K562 (cell line): ENCODE results near the gene DKC1. TPM values are rescaled to one million over a fixed set of nuclear protein-coding genes. Genes with fewer than 3 reads are reported as not detected.
A peak's percentile ranks its signal among the peaks of the same experiment; 100 is the strongest.

Experiments
- C11orf30 ChIP-seq: fragments of 450-650 bp; IDR thresholded peaks from 2 replicates; pipeline ENCODE4 v1.6.1; 2016; ENCODE audit warnings: low read depth, mild to moderate bottlenecking
- HMG20B ChIP-seq: fragments of 250-450 bp; sonication (Bioruptor Pico); IDR thresholded peaks from 2 replicates; pipeline ENCODE4 v1.5.0; 2021; ENCODE audit warnings: mild to moderate bottlenecking
- MAFG ChIP-seq: fragments of 450-650 bp; conservative IDR thresholded peaks from 2 replicates; pipeline ENCODE4 v1.6.1; 2016; ENCODE audit warnings: missing genetic modification characterization, missing compliant biosample characterization
- MLLT1 ChIP-seq, 2 experiments: fragments of 450-650 bp; IDR thresholded peaks; 2 replicates each; pipeline ENCODE4 v1.6.1; 2016
- PCBP2 ChIP-seq: fragments of 200-400 bp; formaldehyde crosslinking; IDR thresholded peaks from 2 replicates; pipeline ENCODE4 v1.6.1; 2018; ENCODE audit warnings: low read length, low read depth, mild to moderate bottlenecking, moderate library complexity; ENCODE audit not compliant: poor library complexity, severe bottlenecking
- PML ChIP-seq: IDR thresholded peaks from 2 replicates; pipeline ENCODE4 v1.6.1; 2012; ENCODE audit warnings: low read length, inconsistent platforms
- TRIM25 ChIP-seq: fragments of 450-650 bp; IDR thresholded peaks from 2 replicates; pipeline ENCODE4 v1.7.0; 2016; ENCODE audit warnings: borderline replicate concordance
- U2AF2 ChIP-seq: fragments of 200-400 bp; formaldehyde crosslinking; optimal IDR thresholded peaks from 2 replicates; pipeline ENCODE3; 2017; ENCODE audit warnings: low read depth, mild to moderate bottlenecking, low read length
- ZNF12 ChIP-seq: sonication (generic); formaldehyde crosslinking; IDR thresholded peaks from 2 replicates; pipeline ENCODE4 v1.4.0; 2020; ENCODE audit warnings: mild to moderate bottlenecking, missing genetic modification reagents
- ZNF146 ChIP-seq: IDR thresholded peaks from one replicate; pipeline ENCODE4 v1.6.1; 2018; ENCODE audit warnings: missing compliant biosample characterization; ENCODE audit not compliant: unreplicated experiment
- ZNF212 ChIP-seq: fragments of 450-650 bp; formaldehyde crosslinking; IDR thresholded peaks from 2 replicates; pipeline ENCODE4 v1.4.0; 2020; ENCODE audit warnings: mild to moderate bottlenecking
- ZNF316 ChIP-seq: fragments of 450-650 bp; IDR thresholded peaks from 2 replicates; pipeline ENCODE4 v1.6.1; 2016
- ZNF551 ChIP-seq: fragments of 250-450 bp; sonication (Bioruptor Pico); IDR thresholded peaks from 2 replicates; pipeline ENCODE4 v1.5.0; 2021; ENCODE audit warnings: mild to moderate bottlenecking, moderate library complexity
- polyA plus RNA-seq, 8 experiments: library from polyadenylated mRNA; depleted of rRNA in 4 of 8; stranded (reverse) in 5 of 8; unstranded in 3 of 8; fragments of >200 nt; fragmentation: Nextera tagmentation in 2 of 8; fragmentation: Illumina TruSeq in 1 of 8; extraction: Ambion mirVana in 2 of 8; extraction: Trizol in 1 of 8; gene quantifications; 2 replicates each; pipeline versions ENCODE4 v1.2.1 to v1.2.3, GENCODE V29; 2011 to 2014; ENCODE audit warnings: inconsistent platforms in 1 of 8, missing spikeins in 1 of 8
- total RNA-seq, 7 experiments: library from RNA; depleted of rRNA in 6 of 7; stranded (reverse); fragments of >200 nt in 6 of 7; fragmentation: Illumina TruSeq in 2 of 7; extraction: Trizol in 2 of 7; gene quantifications; 2 replicates each; pipeline versions ENCODE4 v1.2.1 to v1.2.3, GENCODE V29; 2011 to 2021; ENCODE audit warnings: low replicate concordance in 1 of 7
- TF ChIP-seq, protein P1 (sequence below): fragments of 450-650 bp; IDR thresholded peaks from 2 replicates; pipeline ENCODE4 v1.6.1; 2018; ENCODE audit not compliant: partially characterized antibody
- TF ChIP-seq, protein P2 (sequence below): fragments of 450-650 bp; IDR thresholded peaks from 2 replicates; pipeline ENCODE4 v1.6.1; 2016; ENCODE audit warnings: missing biosample characterization, missing genetic modification characterization
- TF ChIP-seq, protein P3 (sequence below): fragments of 250-450 bp; sonication (Bioruptor Pico); IDR thresholded peaks from 2 replicates; pipeline ENCODE4 v1.8.0; 2022; ENCODE audit warnings: inconsistent platforms, mild to moderate bottlenecking, moderate library complexity, borderline replicate concordance

The DKC1 gene
- total and polyA plus RNA-seq, 9 of the 15 experiments (the other 6 are each of a cell fraction or from before 2014, with no cell fraction given) = 205 to 313 (median 219) TPM

- TF ChIP-seq PML (no peak), ZNF212 (CRISPR knock-in tag) (no peak), MLLT1 (IDR thresholded peaks at IDR 0.05) (no peak), ZNF551 (no peak), ZNF12 (CRISPR knock-in tag) (peak; percentile 71; the same call in 1 of the 2 replicates), PCBP2 (no peak), HMG20B (CRISPR knock-in tag) (no peak), MAFG (tag) (peak; percentile 47; the same call in 1 of the 2 replicates), C11orf30 (peak; percentile 79), ZNF146 (CRISPR knock-in tag) (no peak), ZNF316 (peak; percentile 83), U2AF2 (no peak), TRIM25 (no peak)
- TF ChIP-seq, protein P1, sequence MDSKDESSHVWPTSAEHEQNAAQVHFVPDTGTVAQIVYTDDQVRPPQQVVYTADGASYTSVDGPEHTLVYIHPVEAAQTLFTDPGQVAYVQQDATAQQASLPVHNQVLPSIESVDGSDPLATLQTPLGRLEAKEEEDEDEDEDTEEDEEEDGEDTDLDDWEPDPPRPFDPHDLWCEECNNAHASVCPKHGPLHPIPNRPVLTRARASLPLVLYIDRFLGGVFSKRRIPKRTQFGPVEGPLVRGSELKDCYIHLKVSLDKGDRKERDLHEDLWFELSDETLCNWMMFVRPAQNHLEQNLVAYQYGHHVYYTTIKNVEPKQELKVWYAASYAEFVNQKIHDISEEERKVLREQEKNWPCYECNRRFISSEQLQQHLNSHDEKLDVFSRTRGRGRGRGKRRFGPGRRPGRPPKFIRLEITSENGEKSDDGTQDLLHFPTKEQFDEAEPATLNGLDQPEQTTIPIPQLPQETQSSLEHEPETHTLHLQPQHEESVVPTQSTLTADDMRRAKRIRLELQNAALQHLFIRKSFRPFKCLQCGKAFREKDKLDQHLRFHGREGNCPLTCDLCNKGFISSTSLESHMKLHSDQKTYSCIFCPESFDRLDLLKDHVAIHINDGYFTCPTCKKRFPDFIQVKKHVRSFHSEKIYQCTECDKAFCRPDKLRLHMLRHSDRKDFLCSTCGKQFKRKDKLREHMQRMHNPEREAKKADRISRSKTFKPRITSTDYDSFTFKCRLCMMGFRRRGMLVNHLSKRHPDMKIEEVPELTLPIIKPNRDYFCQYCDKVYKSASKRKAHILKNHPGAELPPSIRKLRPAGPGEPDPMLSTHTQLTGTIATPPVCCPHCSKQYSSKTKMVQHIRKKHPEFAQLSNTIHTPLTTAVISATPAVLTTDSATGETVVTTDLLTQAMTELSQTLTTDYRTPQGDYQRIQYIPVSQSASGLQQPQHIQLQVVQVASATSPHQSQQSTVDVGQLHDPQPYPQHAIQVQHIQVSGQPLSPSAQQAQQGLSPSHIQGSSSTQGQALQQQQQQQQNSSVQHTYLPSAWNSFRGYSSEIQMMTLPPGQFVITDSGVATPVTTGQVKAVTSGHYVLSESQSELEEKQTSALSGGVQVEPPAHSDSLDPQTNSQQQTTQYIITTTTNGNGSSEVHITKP = no peak
- TF ChIP-seq, protein P2, sequence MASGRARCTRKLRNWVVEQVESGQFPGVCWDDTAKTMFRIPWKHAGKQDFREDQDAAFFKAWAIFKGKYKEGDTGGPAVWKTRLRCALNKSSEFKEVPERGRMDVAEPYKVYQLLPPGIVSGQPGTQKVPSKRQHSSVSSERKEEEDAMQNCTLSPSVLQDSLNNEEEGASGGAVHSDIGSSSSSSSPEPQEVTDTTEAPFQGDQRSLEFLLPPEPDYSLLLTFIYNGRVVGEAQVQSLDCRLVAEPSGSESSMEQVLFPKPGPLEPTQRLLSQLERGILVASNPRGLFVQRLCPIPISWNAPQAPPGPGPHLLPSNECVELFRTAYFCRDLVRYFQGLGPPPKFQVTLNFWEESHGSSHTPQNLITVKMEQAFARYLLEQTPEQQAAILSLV = no peak
- TF ChIP-seq, protein P3, sequence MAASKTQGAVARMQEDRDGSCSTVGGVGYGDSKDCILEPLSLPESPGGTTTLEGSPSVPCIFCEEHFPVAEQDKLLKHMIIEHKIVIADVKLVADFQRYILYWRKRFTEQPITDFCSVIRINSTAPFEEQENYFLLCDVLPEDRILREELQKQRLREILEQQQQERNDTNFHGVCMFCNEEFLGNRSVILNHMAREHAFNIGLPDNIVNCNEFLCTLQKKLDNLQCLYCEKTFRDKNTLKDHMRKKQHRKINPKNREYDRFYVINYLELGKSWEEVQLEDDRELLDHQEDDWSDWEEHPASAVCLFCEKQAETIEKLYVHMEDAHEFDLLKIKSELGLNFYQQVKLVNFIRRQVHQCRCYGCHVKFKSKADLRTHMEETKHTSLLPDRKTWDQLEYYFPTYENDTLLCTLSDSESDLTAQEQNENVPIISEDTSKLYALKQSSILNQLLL (CRISPR knock-in tag) = no peak
Observed at GRCh38 chrX:154724993-154725756, 37.5 kb upstream of the DKC1 start (continued).
